ENCODE results near the gene CNTN1.

CNTN1 gene

GRCh38 chr12:40802656-40803055 lies 110.4 kb downstream of the CNTN1 start:
- Histone ChIP-seq H2AK5ac (ENCODE audit: low read length) (no peak overlapping the region), H3K18ac (ENCODE audit: low read length) (no peak overlapping the region), H3K4me3 (ENCODE audit: low read length) (no peak overlapping the region), H3K56ac (ENCODE audit: low read length) (no peak overlapping the region), H3K79me2 (ENCODE audit: control insufficient read depth, insufficient read depth, low read length) (no peaks in the 10 kb centered on the region), H3K79me1 (ENCODE audit: low read length) (no peaks in the 10 kb centered on the region), H3K27me3 (ENCODE audit: insufficient read depth, low read length, poor library complexity) (no peaks in the 10 kb centered on the region), H3K36me3 (ENCODE audit: control insufficient read depth, insufficient read depth, low read length) (no peaks in the 10 kb centered on the region), H2BK120ac (ENCODE audit: low read depth, low read length) (no peak overlapping the region), H2BK5ac (ENCODE audit: low read length) (no peak overlapping the region), H3K23ac (ENCODE audit: low read length) (no peak overlapping the region), H2BK15ac (replicated peaks; ENCODE audit: low read depth) (no peak overlapping the region), H4K8ac (ENCODE audit: low read depth, low read length) (no peak overlapping the region), H3K27ac (ENCODE audit: low read depth, low read length) (no peak overlapping the region), H3K4me1 (ENCODE audit: control insufficient read depth, low read depth, low read length) (no peaks in the 10 kb centered on the region), H3K9ac (ENCODE audit: low read length) (no peak overlapping the region), H3K4ac (ENCODE audit: low read depth, low read length) (no peak overlapping the region), H4K5ac (ENCODE audit: low read length) (no peak overlapping the region), H3K4me2 (ENCODE audit: low read length) (no peak overlapping the region)
- no CpG with 5 or more reads among the region's 1 CpG for WGBS (ENCODE audit: extremely low coverage, insufficient coverage, low lambda C conversion rate)
- no peak for DNase-seq

- Histone ChIP-seq H3K56ac (ENCODE audit: low read length) (peak overlapping the region; percentile 60), H3K36me3 (ENCODE audit: control insufficient read depth, insufficient read depth, low read length) (no peaks in the 10 kb centered on the region), H3K79me1 (ENCODE audit: low read length) (no peaks in the 10 kb centered on the region), H2BK120ac (ENCODE audit: low read depth, low read length) (no peak overlapping the region), H3K18ac (ENCODE audit: low read length) (peak overlapping the region; percentile 25), H3K4ac (ENCODE audit: low read depth, low read length) (no peak overlapping the region), H2BK15ac (replicated peaks; ENCODE audit: low read depth) (no peak overlapping the region), H3K4me2 (ENCODE audit: low read length) (no peak overlapping the region), H4K8ac (ENCODE audit: low read depth, low read length) (no peak overlapping the region), H2AK5ac (ENCODE audit: low read length) (no peak overlapping the region), H3K27ac (ENCODE audit: low read depth, low read length) (no peak overlapping the region), H4K5ac (ENCODE audit: low read length) (no peak overlapping the region), H3K27me3 (ENCODE audit: insufficient read depth, low read length, poor library complexity) (no peaks in the 10 kb centered on the region), H3K79me2 (ENCODE audit: control insufficient read depth, insufficient read depth, low read length) (no peaks in the 10 kb centered on the region), H3K4me1 (ENCODE audit: control insufficient read depth, low read depth, low read length) (peaks cover 5% of the 10 kb centered on the region), H3K4me3 (ENCODE audit: low read length) (no peak overlapping the region), H3K9ac (ENCODE audit: low read length) (no peak overlapping the region), H2BK5ac (ENCODE audit: low read length) (no peak overlapping the region), H3K23ac (ENCODE audit: low read length) (no peak overlapping the region)
- no CpG with 5 or more reads among the region's 12 CpGs for WGBS (ENCODE audit: extremely low coverage, insufficient coverage, low lambda C conversion rate)
- peak; percentile 93 for DNase-seq
These were observed 127.3 kb downstream of the CNTN1 start for GRCh38 chr12:40819436-40820108.

GRCh38 chr12:40820794-40821484 lies 128.7 kb downstream of the CNTN1 start:
- Histone ChIP-seq H3K56ac (ENCODE audit: low read length) (no peak overlapping the region), H3K4me2 (ENCODE audit: low read length) (no peak overlapping the region), H2BK5ac (ENCODE audit: low read length) (no peak overlapping the region), H3K36me3 (ENCODE audit: control insufficient read depth, insufficient read depth, low read length) (no peaks in the 10 kb centered on the region), H3K27ac (ENCODE audit: low read depth, low read length) (no peak overlapping the region), H3K23ac (ENCODE audit: low read length) (no peak overlapping the region), H3K9ac (ENCODE audit: low read length) (no peak overlapping the region), H3K27me3 (ENCODE audit: insufficient read depth, low read length, poor library complexity) (no peaks in the 10 kb centered on the region), H3K4me1 (ENCODE audit: control insufficient read depth, low read depth, low read length) (peaks cover 5% of the 10 kb centered on the region), H3K79me1 (ENCODE audit: low read length) (no peaks in the 10 kb centered on the region), H4K5ac (ENCODE audit: low read length) (no peak overlapping the region), H2BK120ac (ENCODE audit: low read depth, low read length) (no peak overlapping the region), H4K8ac (ENCODE audit: low read depth, low read length) (no peak overlapping the region), H3K4me3 (ENCODE audit: low read length) (no peak overlapping the region), H3K4ac (ENCODE audit: low read depth, low read length) (no peak overlapping the region), H2AK5ac (ENCODE audit: low read length) (no peak overlapping the region), H3K79me2 (ENCODE audit: control insufficient read depth, insufficient read depth, low read length) (no peaks in the 10 kb centered on the region), H2BK15ac (replicated peaks; ENCODE audit: low read depth) (no peak overlapping the region), H3K18ac (ENCODE audit: low read length) (no peak overlapping the region)
- no CpG with 5 or more reads among the region's 2 CpGs for WGBS (ENCODE audit: extremely low coverage, insufficient coverage, low lambda C conversion rate)
- DNase-seq: no peak

- Histone ChIP-seq H2AK5ac (ENCODE audit: low read length) (no peak overlapping the region), H3K23ac (ENCODE audit: low read length) (no peak overlapping the region), H3K27me3 (ENCODE audit: insufficient read depth, low read length, poor library complexity) (no peaks in the 10 kb centered on the region), H3K4me1 (ENCODE audit: control insufficient read depth, low read depth, low read length) (no peaks in the 10 kb centered on the region), H3K4me2 (ENCODE audit: low read length) (no peak overlapping the region), H4K8ac (ENCODE audit: low read depth, low read length) (no peak overlapping the region), H3K27ac (ENCODE audit: low read depth, low read length) (no peak overlapping the region), H3K18ac (ENCODE audit: low read length) (no peak overlapping the region), H3K9ac (ENCODE audit: low read length) (no peak overlapping the region), H4K5ac (ENCODE audit: low read length) (no peak overlapping the region), H3K56ac (ENCODE audit: low read length) (no peak overlapping the region), H3K36me3 (ENCODE audit: control insufficient read depth, insufficient read depth, low read length) (no peaks in the 10 kb centered on the region), H3K79me1 (ENCODE audit: low read length) (no peaks in the 10 kb centered on the region), H2BK5ac (ENCODE audit: low read length) (no peak overlapping the region), H3K4ac (ENCODE audit: low read depth, low read length) (no peak overlapping the region), H2BK120ac (ENCODE audit: low read depth, low read length) (no peak overlapping the region), H2BK15ac (replicated peaks; ENCODE audit: low read depth) (no peak overlapping the region), H3K79me2 (ENCODE audit: control insufficient read depth, insufficient read depth, low read length) (no peaks in the 10 kb centered on the region), H3K4me3 (ENCODE audit: low read length) (no peak overlapping the region)
- DNase-seq: no peak
These were observed 132.9 kb downstream of the CNTN1 start for GRCh38 chr12:40825156-40825555.

DNA sequence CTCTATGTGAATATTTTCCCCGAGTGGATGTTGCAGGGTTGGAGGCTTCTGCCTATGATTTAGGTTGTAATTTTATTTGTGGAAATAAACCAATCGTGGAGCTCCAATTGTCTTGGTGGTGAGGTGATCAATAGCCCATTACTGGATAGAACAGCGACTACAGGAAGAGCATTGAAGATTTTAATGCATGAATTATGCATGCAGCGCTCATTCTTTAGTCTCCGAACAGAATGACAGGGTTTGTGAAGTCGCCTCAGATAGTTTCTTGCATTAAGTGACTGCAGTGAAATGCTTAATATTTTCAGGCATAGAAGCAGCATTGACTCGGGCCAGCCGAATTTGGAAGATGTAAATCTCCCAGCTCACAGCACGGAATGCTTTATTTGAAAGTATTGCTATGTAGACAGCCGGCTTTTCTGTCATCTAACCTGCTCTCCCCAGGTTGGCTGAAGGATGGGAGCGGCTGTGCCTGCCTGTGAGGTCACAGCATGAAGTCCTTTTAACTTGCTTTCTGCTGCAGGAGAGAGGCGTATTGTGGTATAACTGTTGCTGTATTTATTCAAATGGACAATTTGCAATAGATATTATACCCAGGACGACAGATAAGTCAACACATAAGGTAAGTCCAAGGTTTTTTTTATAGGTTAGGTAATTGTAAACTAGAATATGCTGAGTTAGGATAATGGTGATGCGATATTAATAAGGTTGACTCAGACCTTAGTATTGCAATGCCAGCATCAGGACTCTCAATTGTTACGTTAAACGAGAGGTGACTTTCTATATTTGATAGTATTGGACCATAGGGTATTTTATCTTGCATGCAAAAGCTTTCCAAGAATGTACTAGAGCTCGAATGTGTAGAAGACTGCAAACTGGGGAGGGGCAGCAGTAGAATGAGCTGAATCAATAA lies 135.7 kb downstream of the CNTN1 start:
- H3K56ac ChIP-seq (ENCODE audit: low read length): no peak overlapping the region
- H3K27ac ChIP-seq (ENCODE audit: low read depth, low read length): no peak overlapping the region
- no peaks in the 10 kb centered on the region for H3K36me3 ChIP-seq (ENCODE audit: control insufficient read depth, insufficient read depth, low read length)
- H2BK120ac ChIP-seq (ENCODE audit: low read depth, low read length): no peak overlapping the region
- no peak overlapping the region for H2AK5ac ChIP-seq (ENCODE audit: low read length)
- no peak overlapping the region for H4K8ac ChIP-seq (ENCODE audit: low read depth, low read length)
- no peak overlapping the region for H2BK5ac ChIP-seq (ENCODE audit: low read length)
- H3K4ac ChIP-seq (ENCODE audit: low read depth, low read length): no peak overlapping the region
- H3K23ac ChIP-seq (ENCODE audit: low read length): no peak overlapping the region
- H2BK15ac ChIP-seq (replicated peaks; ENCODE audit: low read depth): no peak overlapping the region
- no peak overlapping the region for H3K4me3 ChIP-seq (ENCODE audit: low read length)
- no peaks in the 10 kb centered on the region for H3K4me1 ChIP-seq (ENCODE audit: control insufficient read depth, low read depth, low read length)
- peak; percentile 36 for DNase-seq
- no peak overlapping the region for H3K9ac ChIP-seq (ENCODE audit: low read length)
- no CpG with 5 or more reads among the region's 17 CpGs for WGBS (ENCODE audit: extremely low coverage, insufficient coverage, low lambda C conversion rate)
- H3K79me1 ChIP-seq (ENCODE audit: low read length): no peaks in the 10 kb centered on the region
- no peaks in the 10 kb centered on the region for H3K79me2 ChIP-seq (ENCODE audit: control insufficient read depth, insufficient read depth, low read length)
- H3K4me2 ChIP-seq (ENCODE audit: low read length): no peak overlapping the region
- H3K18ac ChIP-seq (ENCODE audit: low read length): no peak overlapping the region
- H3K27me3 ChIP-seq (ENCODE audit: insufficient read depth, low read length, poor library complexity): no peaks in the 10 kb centered on the region
- no peak overlapping the region for H4K5ac ChIP-seq (ENCODE audit: low read length)
